BLaER1 treated with 17β-estradiol and CSF1 and Interleukin-3, amounts not matched to agents 10 nM and 100 nM (cell line): ENCODE measurements around the gene PDE2A.

ENCODE experiments used
- H3K27ac ChIP-seq, 11 experiments: shearing (Covaris generic); formaldehyde crosslinking; 2 replicates each; pipeline ENCODE4 v1.8.1; 2022
- H3K27me3 ChIP-seq, 11 experiments: shearing (Covaris generic); formaldehyde crosslinking; 2 replicates each; pipeline ENCODE4 v1.8.1; 2022
- H3K36me3 ChIP-seq, 11 experiments: shearing (Covaris generic); formaldehyde crosslinking; 2 replicates each; pipeline ENCODE4 v1.8.1; 2022
- H3K4me1 ChIP-seq, 10 experiments: shearing (Covaris generic); formaldehyde crosslinking; 2 replicates each; pipeline ENCODE4 v1.8.1; 2022
- H3K4me2 ChIP-seq, 11 experiments: shearing (Covaris generic); formaldehyde crosslinking; 2 replicates each; pipeline ENCODE4 v1.8.1; 2022
- H3K4me3 ChIP-seq, 10 experiments: shearing (Covaris generic); formaldehyde crosslinking; 2 replicates each; pipeline ENCODE4 v1.8.1; 2022
- H3K9ac ChIP-seq, 11 experiments: shearing (Covaris generic); formaldehyde crosslinking; 2 replicates each; pipeline ENCODE4 v1.8.1; 2022
- H3K9me3 ChIP-seq, 11 experiments: shearing (Covaris generic); formaldehyde crosslinking; replicated peaks in 1 of 11; 2 replicates each; pipeline ENCODE4 v1.8.1; 2022
- H4K20me1 ChIP-seq, 11 experiments: shearing (Covaris generic); formaldehyde crosslinking; 2 replicates each; pipeline ENCODE4 v1.8.1; 2022
- Cebpa-rat ChIP-seq, 11 experiments: shearing (Covaris generic); IDR thresholded peaks; 2 replicates each; pipeline ENCODE4 v1.8.1; 2022

Gene PDE2A

GRCh38 chr11:72684236-72684912 is 10.2 kb upstream of the PDE2A start:
- Histone ChIP-seq H3K9ac (no peak overlapping the region), H3K27me3 (peaks cover 2 to 15% (median 11%) of the 10 kb centered on the region in 11 experiments; a peak in 16 of 22 replicates), H3K9me3 (no peaks in the 10 kb centered on the region), H4K20me1 (peaks cover 67 to 100% (median 98%) of the 10 kb centered on the region in 11 experiments), H3K4me1 (peaks cover 27 to 56% (median 39%) of the 10 kb centered on the region in 10 experiments), H3K36me3 (peaks cover 45 to 72% (median 62%) of the 10 kb centered on the region in 11 experiments), H3K4me3 (no peak overlapping the region), H3K4me2 (peak overlapping the region in 5 of 11 experiments; percentile 11 to 32 (median 17); a peak in 8 of 22 replicates), H3K27ac (peak overlapping the region in 2 of 11 experiments; percentile 23 to 64; a peak in 1 of 22 replicates)
- no peak for TF ChIP-seq Cebpa-rat (IDR thresholded peaks at IDR 0.05)

- no peak for TF ChIP-seq Cebpa-rat (IDR thresholded peaks at IDR 0.05)
- H4K20me1 ChIP-seq, result peaks cover 73 to 100% (median 98%) of the 10 kb centered on the region in 11 experiments
- peak overlapping the region in 4 of 11 experiments; percentile 12 to 32 (median 20); a peak in 4 of 22 replicates for H3K4me2 ChIP-seq
- peaks cover 39 to 67% (median 56%) of the 10 kb centered on the region in 11 experiments for H3K36me3 ChIP-seq
- peaks cover 27 to 50% (median 39%) of the 10 kb centered on the region in 10 experiments for H3K4me1 ChIP-seq
- no peak overlapping the region for H3K4me3 ChIP-seq
- no peaks in the 10 kb centered on the region for H3K9me3 ChIP-seq
- H3K27ac ChIP-seq, result no peak overlapping the region
- H3K9ac ChIP-seq, result no peak overlapping the region
- H3K27me3 ChIP-seq, result peaks cover 8 to 21% (median 17%) of the 10 kb centered on the region in 11 experiments; a peak in 21 of 22 replicates
Observed at GRCh38 chr11:72683782-72684200, 9.6 kb upstream of the PDE2A start.

DNA sequence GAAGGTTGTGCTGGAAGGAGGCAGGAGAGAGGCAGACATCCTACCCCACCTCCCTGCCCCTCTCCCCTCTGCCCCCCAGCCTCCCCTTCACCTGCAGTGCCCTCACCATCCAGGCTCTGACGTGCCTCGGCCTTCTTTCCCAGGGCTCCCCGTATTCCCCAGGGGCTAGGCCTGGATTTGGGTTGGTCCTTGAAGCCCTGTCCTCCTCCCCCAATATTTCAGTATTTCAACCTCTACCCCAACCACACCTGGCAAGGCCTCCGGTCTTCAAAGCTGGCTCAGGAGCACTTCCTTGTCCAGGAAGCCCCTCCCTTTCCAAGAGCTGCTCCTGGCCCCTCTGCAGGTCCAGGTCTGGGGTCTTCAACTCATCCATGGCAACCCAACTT is 8.6 kb upstream of the PDE2A start:
- no peak overlapping the region for H3K27ac ChIP-seq
- no peak for TF ChIP-seq Cebpa-rat (IDR thresholded peaks at IDR 0.05)
- no peaks in the 10 kb centered on the region for H3K9me3 ChIP-seq
- H3K27me3 ChIP-seq, result peaks cover 17 to 30% (median 26%) of the 10 kb centered on the region in 11 experiments
- H3K4me2 ChIP-seq, result no peak overlapping the region
- H3K9ac ChIP-seq, result no peak overlapping the region
- no peak overlapping the region for H3K4me3 ChIP-seq
- peaks cover 76 to 100% (median 94%) of the 10 kb centered on the region in 11 experiments for H4K20me1 ChIP-seq
- peaks cover 30 to 57% (median 47%) of the 10 kb centered on the region in 11 experiments; a peak in 21 of 22 replicates for H3K36me3 ChIP-seq
- H3K4me1 ChIP-seq, result peaks cover 22 to 40% (median 33%) of the 10 kb centered on the region in 10 experiments

DNA sequence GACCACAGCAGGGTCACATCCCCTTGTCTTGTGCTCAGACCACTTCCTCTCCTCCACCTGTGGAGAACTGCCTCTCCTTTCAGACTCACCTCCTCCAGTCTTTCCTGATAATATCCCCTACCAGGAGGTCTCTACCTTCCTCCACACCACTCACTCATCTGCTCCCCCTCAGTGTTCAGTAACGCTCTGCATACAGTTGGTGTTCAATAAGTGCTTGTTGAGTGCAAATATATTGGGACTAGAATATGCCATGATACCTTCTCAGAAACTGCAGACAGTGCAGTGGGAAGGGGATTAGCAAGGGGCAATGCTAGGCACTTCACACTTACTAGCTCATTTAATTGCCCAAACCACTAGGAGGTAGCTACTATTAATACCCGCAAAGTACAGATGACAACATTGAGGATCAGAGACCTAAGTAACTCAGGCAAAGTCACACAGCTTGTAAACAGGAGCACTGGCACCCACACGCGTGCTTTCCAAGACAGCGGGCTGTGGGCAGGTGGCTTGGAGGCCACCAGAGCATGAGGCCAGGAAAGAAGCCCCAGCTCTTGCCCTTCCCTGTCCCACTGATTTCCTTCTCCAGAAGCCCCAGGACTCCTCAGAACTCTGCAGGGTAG is 8.1 kb upstream of the PDE2A start:
- Histone ChIP-seq H3K36me3 (peaks cover 25 to 52% (median 42%) of the 10 kb centered on the region in 11 experiments; a peak in 21 of 22 replicates), H3K27me3 (peaks cover 22 to 35% (median 31%) of the 10 kb centered on the region in 11 experiments), H3K27ac (no peak overlapping the region), H3K9ac (no peak overlapping the region), H3K9me3 (no peaks in the 10 kb centered on the region), H3K4me2 (no peak overlapping the region), H3K4me3 (no peak overlapping the region), H3K4me1 (peaks cover 17 to 35% (median 29%) of the 10 kb centered on the region in 10 experiments; a peak in 19 of 20 replicates), H4K20me1 (peaks cover 76 to 100% (median 91%) of the 10 kb centered on the region in 11 experiments)
- TF ChIP-seq Cebpa-rat (IDR thresholded peaks at IDR 0.05), result no peak

- Histone ChIP-seq H3K4me2 (no peak overlapping the region), H3K27me3 (peaks cover 31 to 44% (median 40%) of the 10 kb centered on the region in 11 experiments), H3K4me3 (no peak overlapping the region), H3K9me3 (no peaks in the 10 kb centered on the region), H3K4me1 (peaks cover 8 to 27% (median 21%) of the 10 kb centered on the region in 10 experiments; a peak in 18 of 20 replicates), H4K20me1 (peaks cover 72 to 100% (median 85%) of the 10 kb centered on the region in 11 experiments), H3K9ac (no peak overlapping the region), H3K27ac (no peak overlapping the region), H3K36me3 (peaks cover 16 to 44% (median 33%) of the 10 kb centered on the region in 11 experiments; a peak in 21 of 22 replicates)
- TF ChIP-seq Cebpa-rat (IDR thresholded peaks at IDR 0.05), result no peak
Observed at GRCh38 chr11:72681226-72682153, 7.3 kb upstream of the PDE2A start.

DNA sequence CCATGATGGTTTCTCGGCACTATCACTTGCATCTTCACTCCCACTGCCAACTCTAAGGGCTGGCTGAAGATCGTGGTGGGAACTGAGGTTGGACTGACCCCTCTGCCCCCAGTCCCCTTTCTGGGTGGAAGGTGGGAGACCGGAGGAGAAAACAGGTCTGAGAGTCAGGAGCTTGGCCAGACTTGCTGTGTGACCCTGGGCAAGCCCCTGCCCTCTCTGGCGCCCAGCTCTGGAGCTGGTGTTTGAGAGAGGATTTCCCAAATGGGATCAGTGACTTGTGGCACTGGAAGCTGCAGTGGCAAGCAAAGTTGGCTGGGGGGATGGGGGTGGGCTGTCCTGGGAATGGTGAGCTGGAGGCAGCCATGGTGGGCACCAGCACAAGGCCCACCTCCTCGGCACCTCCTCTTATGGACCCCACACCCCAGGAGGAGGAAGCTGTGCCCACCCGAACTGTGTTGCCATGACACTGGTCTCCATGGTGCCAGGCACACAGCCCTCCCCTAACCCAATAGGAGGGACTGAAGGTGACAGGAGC is 6.5 kb upstream of the PDE2A start:
- no peak overlapping the region for H3K4me3 ChIP-seq
- H3K27ac ChIP-seq, result no peak overlapping the region
- no peak overlapping the region for H3K4me2 ChIP-seq
- H3K27me3 ChIP-seq, result peaks cover 39 to 52% (median 48%) of the 10 kb centered on the region in 11 experiments
- peaks cover 66 to 100% (median 84%) of the 10 kb centered on the region in 11 experiments for H4K20me1 ChIP-seq
- no peak overlapping the region for H3K9ac ChIP-seq
- H3K4me1 ChIP-seq, result peaks cover 5 to 19% (median 13%) of the 10 kb centered on the region in 10 experiments; a peak in 17 of 20 replicates
- peaks cover 11 to 36% (median 26%) of the 10 kb centered on the region in 11 experiments; a peak in 21 of 22 replicates for H3K36me3 ChIP-seq
- TF ChIP-seq Cebpa-rat (IDR thresholded peaks at IDR 0.05), result no peak
- no peaks in the 10 kb centered on the region for H3K9me3 ChIP-seq

GRCh38 chr11:72679869-72680268 is 5.6 kb upstream of the PDE2A start:
- H3K4me2 ChIP-seq, result no peak overlapping the region; a peak in 1 of 22 replicates
- H3K9ac ChIP-seq, result no peak overlapping the region
- H4K20me1 ChIP-seq, result peaks cover 64 to 100% (median 78%) of the 10 kb centered on the region in 11 experiments
- peaks cover 43 to 60% (median 56%) of the 10 kb centered on the region in 11 experiments for H3K27me3 ChIP-seq
- no peak for TF ChIP-seq Cebpa-rat (IDR thresholded peaks at IDR 0.05)
- H3K4me1 ChIP-seq, result peaks cover 0 to 11% (median 10%) of the 10 kb centered on the region in 10 experiments; a peak in 15 of 20 replicates
- peaks cover 2 to 27% (median 18%) of the 10 kb centered on the region in 11 experiments; a peak in 20 of 22 replicates for H3K36me3 ChIP-seq
- H3K9me3 ChIP-seq, result no peaks in the 10 kb centered on the region
- no peak overlapping the region for H3K4me3 ChIP-seq
- H3K27ac ChIP-seq, result no peak overlapping the region

DNA sequence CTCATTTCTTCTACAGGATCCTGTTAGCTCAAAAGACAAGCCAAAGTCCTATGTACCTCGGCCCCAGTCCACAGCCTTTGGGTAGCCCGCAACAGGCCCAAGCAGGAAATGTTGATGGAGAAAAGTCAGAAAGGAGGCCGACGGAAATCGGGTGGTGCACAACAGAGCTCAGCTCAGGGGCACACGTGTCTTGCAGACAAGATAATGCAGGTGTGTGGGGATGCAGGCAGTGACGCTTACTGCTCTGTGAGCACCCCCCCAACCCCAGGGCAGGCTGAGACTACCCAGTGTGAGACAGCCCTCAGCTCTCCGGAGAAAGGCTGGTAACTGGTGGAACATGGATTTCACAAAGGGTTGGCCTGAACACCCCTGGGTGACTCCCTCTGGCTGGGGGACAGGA is 4.3 kb upstream of the PDE2A start:
- Histone ChIP-seq H3K27me3 (peaks cover 54 to 73% (median 66%) of the 10 kb centered on the region in 11 experiments), H3K4me3 (no peak overlapping the region), H3K9ac (no peak overlapping the region), H3K9me3 (no peaks in the 10 kb centered on the region), H3K4me1 (peaks cover 3 to 13% (median 8%) of the 10 kb centered on the region in 10 experiments; a peak in 17 of 20 replicates), H3K4me2 (no peak overlapping the region), H3K27ac (no peak overlapping the region), H4K20me1 (peaks cover 50 to 100% (median 72%) of the 10 kb centered on the region in 11 experiments), H3K36me3 (peaks cover 0 to 15% (median 6%) of the 10 kb centered on the region in 11 experiments; a peak in 15 of 22 replicates)
- no peak for TF ChIP-seq Cebpa-rat (IDR thresholded peaks at IDR 0.05)
